ENCODE results near the gene MYO5B.

DNA sequence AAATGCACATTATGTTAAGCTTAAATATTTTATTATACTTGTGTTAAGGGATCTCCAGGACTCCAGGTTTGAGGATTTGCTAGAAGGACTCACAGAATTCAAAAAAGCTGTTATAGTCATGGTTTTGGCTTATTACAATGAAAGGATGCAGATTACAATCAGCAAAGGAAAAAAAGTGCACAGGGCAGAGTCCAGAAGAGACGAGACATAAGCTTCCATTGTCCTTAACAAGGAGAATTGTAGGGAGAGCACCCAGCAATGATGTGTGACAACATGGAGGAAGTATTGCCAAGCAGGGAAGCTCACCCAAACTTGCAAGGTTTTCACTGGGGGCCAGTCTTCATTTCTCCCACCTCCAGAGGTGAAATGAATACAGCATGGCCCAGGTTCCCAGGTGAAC, 12.8 kb upstream of the MYO5B start:
- TF ChIP-seq POLR2A (IDR thresholded peaks at IDR 0.05; ENCODE audit: borderline replicate concordance, extremely low read depth, insufficient read depth, insufficient read length): no peak
- TF ChIP-seq, protein P1, sequence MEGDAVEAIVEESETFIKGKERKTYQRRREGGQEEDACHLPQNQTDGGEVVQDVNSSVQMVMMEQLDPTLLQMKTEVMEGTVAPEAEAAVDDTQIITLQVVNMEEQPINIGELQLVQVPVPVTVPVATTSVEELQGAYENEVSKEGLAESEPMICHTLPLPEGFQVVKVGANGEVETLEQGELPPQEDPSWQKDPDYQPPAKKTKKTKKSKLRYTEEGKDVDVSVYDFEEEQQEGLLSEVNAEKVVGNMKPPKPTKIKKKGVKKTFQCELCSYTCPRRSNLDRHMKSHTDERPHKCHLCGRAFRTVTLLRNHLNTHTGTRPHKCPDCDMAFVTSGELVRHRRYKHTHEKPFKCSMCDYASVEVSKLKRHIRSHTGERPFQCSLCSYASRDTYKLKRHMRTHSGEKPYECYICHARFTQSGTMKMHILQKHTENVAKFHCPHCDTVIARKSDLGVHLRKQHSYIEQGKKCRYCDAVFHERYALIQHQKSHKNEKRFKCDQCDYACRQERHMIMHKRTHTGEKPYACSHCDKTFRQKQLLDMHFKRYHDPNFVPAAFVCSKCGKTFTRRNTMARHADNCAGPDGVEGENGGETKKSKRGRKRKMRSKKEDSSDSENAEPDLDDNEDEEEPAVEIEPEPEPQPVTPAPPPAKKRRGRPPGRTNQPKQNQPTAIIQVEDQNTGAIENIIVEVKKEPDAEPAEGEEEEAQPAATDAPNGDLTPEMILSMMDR (IDR thresholded peaks at IDR 0.05 in 2 of 3, conservative IDR thresholded peaks at IDR 0.05 in 1 of 3; ENCODE audit: borderline replicate concordance in 1 of 3, insufficient read depth in 1 of 3, low read depth in 2 of 3, low read length in 2 of 3): no peak
- no peak for TF ChIP-seq ELF1 (IDR thresholded peaks at IDR 0.05; ENCODE audit: borderline replicate concordance, low read depth)
- TF ChIP-seq, protein P2, sequence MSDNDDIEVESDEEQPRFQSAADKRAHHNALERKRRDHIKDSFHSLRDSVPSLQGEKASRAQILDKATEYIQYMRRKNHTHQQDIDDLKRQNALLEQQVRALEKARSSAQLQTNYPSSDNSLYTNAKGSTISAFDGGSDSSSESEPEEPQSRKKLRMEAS (IDR thresholded peaks at IDR 0.05): no peak
- TF ChIP-seq EZH2 (IDR thresholded peaks at IDR 0.05): no peak
- no peak for TF ChIP-seq YY1 (IDR thresholded peaks at IDR 0.05; ENCODE audit: extremely low read depth, insufficient replicate concordance, low read depth, low read length)
- no peak for TF ChIP-seq SP1 (IDR thresholded peaks at IDR 0.05; ENCODE audit: low read depth)
- TF ChIP-seq, protein P3, sequence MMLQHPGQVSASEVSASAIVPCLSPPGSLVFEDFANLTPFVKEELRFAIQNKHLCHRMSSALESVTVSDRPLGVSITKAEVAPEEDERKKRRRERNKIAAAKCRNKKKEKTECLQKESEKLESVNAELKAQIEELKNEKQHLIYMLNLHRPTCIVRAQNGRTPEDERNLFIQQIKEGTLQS (IDR thresholded peaks at IDR 0.05): no peak
- TF ChIP-seq ZNF274 (IDR thresholded peaks at IDR 0.05; ENCODE audit: low read depth, low read length): no peak
- no peak for TF ChIP-seq JUND (IDR thresholded peaks at IDR 0.05)
- no peak for TF ChIP-seq POLR2AphosphoS5 (IDR thresholded peaks at IDR 0.05; ENCODE audit: low read depth, low read length)
